Activated T-helper 17 cell treated with anti-CD3 and anti-CD28 coated beads, Interleukin-2, amount 50 U/mL, for 72 hours (primary cell): ENCODE data around the gene RUFY3. TPM values are rescaled to one million over a fixed set of nuclear protein-coding genes. Genes with fewer than 3 reads are reported as not detected.
"Not testable (repeated sequence)": the region's sequence is repeated elsewhere in the genome, so short reads cannot be mapped to it uniquely, and the experiment has no call there.

Experiments
- ATAC-seq: fragments of 150-1000 bp; cut with Tn5 transposase; replicated peaks from 2 replicates; pipeline ENCODE4 v1.10.0; 2021; ENCODE audit warnings: mild to moderate bottlenecking, moderate library complexity
- H3K27ac Mint-ChIP-seq: one replicate; pipeline ENCODE4 v1.8.0; 2022; ENCODE audit warnings: mixed read lengths
- H3K27me3 Mint-ChIP-seq: one replicate; pipeline ENCODE4 v1.8.0; 2022; ENCODE audit warnings: mixed read lengths
- H3K36me3 Mint-ChIP-seq: one replicate; pipeline ENCODE4 v1.8.0; 2022; ENCODE audit warnings: low read depth, mild to moderate bottlenecking, mixed read lengths
- H3K4me1 Mint-ChIP-seq: one replicate; pipeline ENCODE4 v1.8.0; 2022; ENCODE audit warnings: mixed read lengths
- H3K4me3 Mint-ChIP-seq: one replicate; pipeline ENCODE4 v1.8.0; 2022; ENCODE audit warnings: mild to moderate bottlenecking, mixed read lengths
- H3K9me3 Mint-ChIP-seq: one replicate; pipeline ENCODE4 v1.8.0; 2022; ENCODE audit warnings: mixed read lengths
- total RNA-seq, 2 donors: library from RNA; stranded (reverse); gene quantifications; one replicate each; pipeline ENCODE4 v1.2.3, GENCODE V29; 2022

The RUFY3 gene
- total RNA-seq, 2 donors from 2014 or later: 14.1 to 14.9 TPM

DNA sequence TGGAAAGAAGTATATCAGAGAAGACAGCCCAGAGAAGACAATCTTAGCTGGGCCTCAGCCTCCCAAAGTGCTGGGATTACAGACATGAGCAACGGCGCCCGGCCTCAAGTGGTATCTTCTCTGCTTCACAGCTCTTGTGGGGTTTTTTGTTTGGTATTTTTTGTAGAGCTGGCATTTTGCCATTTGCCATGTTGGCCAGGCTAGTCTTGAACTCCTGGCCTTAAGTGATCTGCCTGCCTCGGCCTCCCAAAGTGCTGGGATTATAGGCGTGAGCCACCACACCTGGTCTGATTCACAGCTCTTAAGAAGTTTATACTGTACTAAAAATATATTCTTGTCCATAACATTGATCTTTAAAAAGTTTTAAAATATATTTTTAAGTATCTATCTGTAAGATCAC lies 21.1 kb upstream of the RUFY3 start:
- Mint-ChIP-seq H3K4me1 (peaks cover 8% of the 10 kb centered on the region), H3K4me3 (no peak overlapping the region), H3K36me3 (no peaks in the 10 kb centered on the region), H3K27ac (no peak overlapping the region), H3K9me3 (no peaks in the 10 kb centered on the region), H3K27me3 (no peaks in the 10 kb centered on the region)
- no peak for ATAC-seq

GRCh38 chr4:70701271-70701670 lies 20.5 kb upstream of the RUFY3 start:
- H3K27ac Mint-ChIP-seq: no peak overlapping the region
- no peak for ATAC-seq
- no peaks in the 10 kb centered on the region for H3K27me3 Mint-ChIP-seq
- no peaks in the 10 kb centered on the region for H3K9me3 Mint-ChIP-seq
- H3K4me1 Mint-ChIP-seq: peaks cover 14% of the 10 kb centered on the region
- H3K4me3 Mint-ChIP-seq: no peak overlapping the region
- no peaks in the 10 kb centered on the region for H3K36me3 Mint-ChIP-seq

DNA sequence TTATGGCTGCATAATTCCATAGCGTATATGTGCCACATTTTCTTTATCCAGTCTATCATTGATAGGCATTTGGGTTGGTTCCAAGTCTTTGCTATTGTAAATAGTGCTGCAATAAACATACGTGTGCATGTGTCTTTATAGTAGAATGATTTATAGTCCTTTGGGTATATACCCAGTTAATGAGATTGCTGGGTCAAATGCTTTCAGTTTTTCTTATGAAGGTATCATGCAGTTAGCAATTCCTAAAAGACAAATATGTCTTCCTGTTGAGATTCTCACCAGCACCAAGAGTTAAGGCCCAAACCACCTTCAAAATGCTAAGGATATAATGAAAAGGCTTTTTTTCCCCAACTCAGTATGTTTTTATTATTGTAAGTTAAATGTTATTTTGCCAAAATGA lies 19.2 kb upstream of the RUFY3 start:
- not testable (repeated sequence) for H3K9me3 Mint-ChIP-seq, H3K4me3 Mint-ChIP-seq, H3K27ac Mint-ChIP-seq, H3K36me3 Mint-ChIP-seq, H3K27me3 Mint-ChIP-seq, ATAC-seq
- peaks cover 17% of the 10 kb centered on the region for H3K4me1 Mint-ChIP-seq

DNA sequence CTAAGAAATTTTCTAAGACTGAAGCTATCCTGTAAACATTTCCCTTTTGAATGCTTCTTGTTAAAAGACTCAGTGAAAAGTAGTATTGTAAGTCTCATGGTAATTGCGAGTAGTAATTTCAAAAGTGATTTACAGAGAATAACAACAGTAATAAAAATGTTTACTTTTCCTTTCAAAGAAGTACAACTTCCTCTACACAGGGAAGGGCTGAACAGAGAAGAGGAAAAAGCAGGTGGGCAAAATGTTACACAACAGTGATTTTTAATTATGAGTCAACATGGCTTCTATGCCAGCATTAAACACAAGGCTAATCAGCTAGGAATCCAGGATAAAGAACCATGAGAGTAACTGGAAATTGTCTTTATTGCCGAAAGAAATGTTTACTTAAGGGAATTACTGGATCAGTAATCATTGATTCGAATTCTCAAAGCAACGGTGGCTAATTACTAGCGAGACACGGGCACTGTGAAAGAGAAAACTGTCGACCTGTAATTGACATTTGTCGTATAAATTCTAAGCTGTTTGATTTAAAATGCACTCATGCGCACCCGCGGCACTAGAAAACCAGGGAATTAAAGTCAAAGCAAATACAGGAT lies 18.0 kb upstream of the RUFY3 start:
- Mint-ChIP-seq H3K9me3 (no peaks in the 10 kb centered on the region), H3K27ac (peak overlapping the region; percentile 77), H3K36me3 (no peaks in the 10 kb centered on the region), H3K4me3 (peak overlapping the region; percentile 86), H3K27me3 (no peaks in the 10 kb centered on the region), H3K4me1 (peaks cover 17% of the 10 kb centered on the region)
- no peak for ATAC-seq

DNA sequence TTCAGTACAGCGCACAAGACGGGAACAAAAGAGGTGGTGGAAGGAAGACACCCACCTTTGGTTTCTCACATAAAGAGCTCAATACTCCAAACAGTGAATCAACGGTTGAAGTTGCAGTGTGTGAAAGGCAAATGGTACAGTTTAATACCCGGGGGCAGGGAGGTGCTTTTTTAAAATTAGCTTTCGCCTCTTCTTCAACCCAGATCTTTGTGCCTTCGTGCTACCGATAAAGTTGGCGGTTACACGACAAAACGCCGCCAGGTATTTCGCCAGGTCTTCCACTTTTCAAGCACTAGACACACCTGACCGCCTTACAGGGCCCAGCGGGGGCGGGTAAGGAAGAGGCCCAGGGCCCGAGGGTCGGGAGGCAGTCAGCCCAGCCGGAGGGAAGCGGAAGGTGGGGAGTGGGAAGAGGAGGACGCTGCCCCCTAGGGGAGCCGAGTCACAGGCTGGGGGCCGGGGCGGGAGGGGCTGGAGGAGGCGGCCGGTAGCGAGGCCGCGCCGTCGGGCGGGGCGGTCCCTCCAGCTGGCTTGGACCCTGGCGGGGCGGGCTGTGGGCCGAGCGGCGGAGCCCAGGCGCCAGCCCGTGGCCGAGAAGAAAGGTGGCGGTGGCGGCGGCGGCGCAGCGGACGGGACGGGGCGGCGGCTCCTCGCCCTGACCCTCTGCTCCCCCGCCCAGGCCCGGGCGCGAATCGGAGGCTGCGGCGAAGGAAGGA lies 17.4 kb upstream of the RUFY3 start:
- Mint-ChIP-seq H3K4me3 (peak overlapping the region; percentile 86), H3K9me3 (no peaks in the 10 kb centered on the region), H3K27me3 (no peaks in the 10 kb centered on the region), H3K36me3 (no peaks in the 10 kb centered on the region), H3K4me1 (peaks cover 17% of the 10 kb centered on the region), H3K27ac (peak overlapping the region; percentile 77)
- ATAC-seq: peak; percentile 62

DNA sequence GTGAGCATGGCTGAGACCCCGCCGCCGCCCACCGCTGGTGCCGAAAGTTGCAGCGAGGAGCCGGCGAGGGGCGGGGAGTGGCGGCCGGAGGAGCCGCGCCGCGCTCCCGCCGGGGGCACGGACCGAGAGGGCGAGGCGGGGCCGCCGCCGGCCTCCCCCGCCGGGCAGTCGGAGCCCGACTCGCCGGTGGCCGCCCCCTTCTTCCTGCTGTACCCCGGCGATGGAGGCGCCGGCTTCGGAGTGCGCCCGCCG lies 16.9 kb upstream of the RUFY3 start:
- Mint-ChIP-seq H3K36me3 (no peaks in the 10 kb centered on the region), H3K9me3 (no peaks in the 10 kb centered on the region), H3K4me3 (no peak overlapping the region), H3K4me1 (peaks cover 17% of the 10 kb centered on the region), H3K27me3 (no peaks in the 10 kb centered on the region), H3K27ac (no peak overlapping the region)
- peak; percentile 44 for ATAC-seq

DNA sequence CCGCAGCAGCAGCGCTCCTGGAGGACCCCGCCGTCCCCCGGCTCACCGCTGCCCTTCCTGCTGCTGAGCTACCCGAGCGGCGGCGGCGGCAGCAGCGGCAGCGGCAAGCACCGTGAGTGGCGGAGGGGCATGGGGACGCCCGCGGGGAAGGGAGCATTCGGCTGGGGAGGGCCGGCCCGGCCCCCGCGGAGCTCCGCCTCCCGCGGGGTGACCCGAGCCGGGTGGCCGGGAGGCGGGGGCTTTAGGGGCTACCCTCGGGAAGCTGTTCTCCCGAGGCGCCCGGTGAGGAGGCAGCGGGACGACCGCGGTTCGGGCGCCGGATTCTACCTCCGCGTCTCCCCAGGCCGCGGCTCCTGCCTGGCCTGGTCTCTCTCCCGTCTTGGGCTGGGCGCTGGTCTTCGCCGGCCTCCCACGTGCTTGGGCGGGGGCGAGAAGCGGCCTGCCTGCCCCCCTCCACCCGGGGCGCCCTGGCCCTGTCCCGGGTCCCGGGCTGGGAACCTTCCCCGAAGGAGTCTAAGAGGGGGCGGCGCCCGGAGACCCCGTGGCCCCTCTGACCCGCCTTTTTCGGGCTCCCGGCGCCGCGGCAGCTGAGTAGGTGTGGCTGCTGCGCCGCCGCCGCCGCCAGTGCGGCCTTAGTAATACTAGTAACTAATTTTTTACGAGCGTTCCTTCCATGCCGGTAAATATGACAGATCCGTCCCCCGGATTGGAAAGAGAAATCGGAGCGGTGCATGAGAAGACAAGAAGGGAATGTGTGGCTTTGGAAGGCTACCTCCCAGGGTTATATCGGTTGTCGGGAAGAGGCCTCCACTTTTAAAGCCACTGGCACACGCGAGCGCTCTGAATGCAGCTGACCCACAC lies 16.4 kb upstream of the RUFY3 start:
- peak overlapping the region; percentile 93 for H3K27ac Mint-ChIP-seq
- peaks cover 17% of the 10 kb centered on the region for H3K4me1 Mint-ChIP-seq
- H3K36me3 Mint-ChIP-seq: no peaks in the 10 kb centered on the region
- H3K9me3 Mint-ChIP-seq: no peaks in the 10 kb centered on the region
- ATAC-seq: peak; percentile 69
- H3K27me3 Mint-ChIP-seq: no peaks in the 10 kb centered on the region
- H3K4me3 Mint-ChIP-seq: peak overlapping the region; percentile 96

DNA sequence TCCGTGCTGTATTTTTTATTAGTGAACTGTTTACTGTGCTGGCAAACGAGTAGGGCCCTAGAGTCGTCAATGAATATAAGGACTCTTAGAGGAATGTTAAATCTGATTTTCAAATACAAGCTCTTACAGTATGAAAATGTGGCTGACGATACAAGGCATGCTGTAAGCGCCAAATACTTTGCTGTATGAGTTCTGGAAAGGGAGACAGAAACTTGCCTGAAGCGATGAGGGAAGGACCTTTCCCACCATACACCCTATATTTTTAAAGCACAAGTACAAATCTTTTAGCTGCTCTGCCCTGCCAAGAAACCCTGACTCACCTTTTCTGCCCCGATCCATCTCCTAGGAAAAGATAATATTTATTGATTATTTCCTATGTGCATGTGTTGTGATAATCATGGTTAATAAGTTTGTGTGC lies 15.7 kb upstream of the RUFY3 start:
- peak overlapping the region; percentile 93 for H3K27ac Mint-ChIP-seq
- peak overlapping the region; percentile 96 for H3K4me3 Mint-ChIP-seq
- H3K4me1 Mint-ChIP-seq: peaks cover 17% of the 10 kb centered on the region
- H3K27me3 Mint-ChIP-seq: no peaks in the 10 kb centered on the region
- ATAC-seq: no peak
- H3K36me3 Mint-ChIP-seq: no peaks in the 10 kb centered on the region
- no peaks in the 10 kb centered on the region for H3K9me3 Mint-ChIP-seq

DNA sequence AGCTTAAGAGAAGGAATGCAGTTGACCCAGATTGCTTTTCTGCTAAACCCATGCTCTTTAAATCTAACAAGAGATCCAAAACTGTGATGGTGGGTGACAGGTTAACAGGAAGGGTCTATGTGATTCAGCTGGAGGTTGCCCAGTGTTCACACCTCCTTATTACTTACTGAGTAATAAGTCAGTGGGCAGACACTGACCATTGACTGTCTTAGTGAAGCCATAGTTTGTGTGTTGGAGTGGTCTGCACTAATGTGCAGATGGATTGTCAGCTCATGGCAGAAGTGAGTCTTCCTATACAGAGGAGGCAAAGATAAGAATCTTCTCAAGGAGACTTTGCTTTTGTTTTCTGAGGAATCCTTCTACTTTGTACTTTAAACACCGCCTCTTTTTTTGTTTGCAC lies 15.2 kb upstream of the RUFY3 start:
- peak overlapping the region; percentile 93 for H3K27ac Mint-ChIP-seq
- H3K9me3 Mint-ChIP-seq: no peaks in the 10 kb centered on the region
- H3K27me3 Mint-ChIP-seq: no peaks in the 10 kb centered on the region
- H3K4me3 Mint-ChIP-seq: peak overlapping the region; percentile 96
- H3K36me3 Mint-ChIP-seq: no peaks in the 10 kb centered on the region
- no peak for ATAC-seq
- peaks cover 17% of the 10 kb centered on the region for H3K4me1 Mint-ChIP-seq

DNA sequence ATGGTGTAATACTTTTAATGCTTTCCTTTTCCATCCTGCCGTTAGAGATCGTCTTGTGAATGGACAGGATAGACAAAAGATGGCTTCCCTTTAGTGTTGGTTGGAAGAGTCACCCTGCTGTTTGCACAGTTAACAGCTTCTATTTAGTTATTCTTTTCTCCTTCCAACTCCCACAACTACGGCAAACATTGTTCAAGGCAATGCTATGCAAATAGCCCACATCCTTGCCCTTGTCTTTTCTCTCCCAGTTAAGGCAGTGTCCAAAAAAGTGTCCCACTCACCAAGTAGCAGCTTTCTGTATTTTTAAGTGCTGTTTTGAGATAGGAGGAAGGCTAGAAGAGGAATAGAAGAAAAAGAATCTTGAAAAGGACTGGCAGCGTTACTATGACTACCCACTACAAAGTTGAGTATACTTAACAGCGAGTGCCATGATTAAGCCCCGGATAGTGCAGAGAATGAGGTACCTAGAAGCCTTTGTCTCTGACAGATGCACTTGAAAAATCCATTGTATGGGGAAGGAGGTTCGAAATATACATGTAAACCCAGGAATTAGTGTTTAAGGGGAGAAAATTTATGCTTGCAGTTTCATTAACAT lies 12.1 kb upstream of the RUFY3 start:
- Mint-ChIP-seq H3K36me3 (no peaks in the 10 kb centered on the region), H3K4me1 (peaks cover 25% of the 10 kb centered on the region), H3K27me3 (no peaks in the 10 kb centered on the region), H3K4me3 (no peak overlapping the region), H3K27ac (peak overlapping the region; percentile 8), H3K9me3 (no peaks in the 10 kb centered on the region)
- ATAC-seq: no peak

DNA sequence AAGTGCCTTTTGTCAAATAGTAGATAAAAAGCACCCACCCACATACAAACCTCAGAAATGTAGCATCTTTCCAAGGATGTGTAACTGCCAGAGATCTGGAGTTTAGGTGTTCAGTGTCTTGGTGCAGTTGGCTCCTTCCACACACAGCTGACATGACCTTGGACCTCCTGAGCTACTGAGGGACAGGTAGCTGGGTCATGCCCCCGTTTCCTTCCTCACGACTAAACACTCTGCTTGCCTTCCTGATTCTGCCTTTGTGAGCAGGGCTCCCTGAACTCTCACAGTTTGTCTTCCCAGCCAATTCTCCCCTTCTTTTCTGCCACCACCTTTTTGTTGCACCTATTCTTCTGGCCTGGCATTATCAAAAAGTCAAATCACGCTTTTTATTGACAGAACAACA lies 10.2 kb upstream of the RUFY3 start:
- Mint-ChIP-seq H3K36me3 (no peaks in the 10 kb centered on the region), H3K27ac (peak overlapping the region; percentile 18), H3K9me3 (no peaks in the 10 kb centered on the region), H3K4me1 (peaks cover 19% of the 10 kb centered on the region), H3K27me3 (no peaks in the 10 kb centered on the region), H3K4me3 (peak overlapping the region; percentile 33)
- no peak for ATAC-seq

GRCh38 chr4:70712150-70712549 lies 9.6 kb upstream of the RUFY3 start:
- peaks cover 19% of the 10 kb centered on the region for H3K4me1 Mint-ChIP-seq
- H3K27me3 Mint-ChIP-seq: no peaks in the 10 kb centered on the region
- H3K4me3 Mint-ChIP-seq: peak overlapping the region; percentile 33
- peak overlapping the region; percentile 18 for H3K27ac Mint-ChIP-seq
- no peaks in the 10 kb centered on the region for H3K9me3 Mint-ChIP-seq
- H3K36me3 Mint-ChIP-seq: no peaks in the 10 kb centered on the region
- no peak for ATAC-seq

DNA sequence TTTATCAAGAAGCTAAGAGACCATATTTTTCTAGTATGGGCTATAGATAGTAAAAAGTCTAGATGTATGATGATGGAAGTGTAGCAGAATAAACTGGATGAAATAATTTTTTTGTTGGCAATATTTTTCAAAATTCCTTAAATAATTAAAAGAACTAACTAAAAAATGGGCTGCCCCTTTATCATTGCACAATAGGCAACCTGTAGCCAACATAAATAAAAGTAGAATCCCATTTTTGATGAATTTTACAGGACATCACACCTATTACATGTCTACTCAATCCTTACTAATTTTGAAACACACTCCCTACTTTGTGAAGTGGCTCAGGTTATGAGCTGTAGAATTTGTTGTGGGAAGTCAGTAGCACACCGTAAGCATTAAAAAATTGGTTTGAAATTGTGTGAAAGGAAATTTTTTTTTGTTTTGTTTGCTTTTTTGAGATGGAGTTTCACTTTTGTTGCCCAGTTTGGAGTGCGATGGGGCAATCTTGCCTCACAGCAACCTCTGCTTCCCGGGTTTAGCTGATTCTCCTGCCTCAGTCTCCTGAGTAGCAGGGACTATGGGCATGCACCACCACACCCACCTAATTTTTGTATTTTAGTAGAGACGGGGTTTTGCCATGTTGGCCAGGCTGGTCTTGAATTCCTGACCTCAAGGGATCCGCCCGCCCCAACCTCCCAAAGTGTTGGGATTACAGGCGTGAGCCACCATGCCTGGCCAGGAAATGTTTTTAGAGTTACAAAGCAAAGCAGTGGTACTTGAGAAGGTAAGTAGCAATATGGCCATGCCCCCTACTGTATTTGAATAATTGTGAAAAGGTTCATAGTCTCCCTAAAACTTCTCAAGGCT lies 8.9 kb upstream of the RUFY3 start:
- H3K27me3 Mint-ChIP-seq: no peaks in the 10 kb centered on the region

DNA sequence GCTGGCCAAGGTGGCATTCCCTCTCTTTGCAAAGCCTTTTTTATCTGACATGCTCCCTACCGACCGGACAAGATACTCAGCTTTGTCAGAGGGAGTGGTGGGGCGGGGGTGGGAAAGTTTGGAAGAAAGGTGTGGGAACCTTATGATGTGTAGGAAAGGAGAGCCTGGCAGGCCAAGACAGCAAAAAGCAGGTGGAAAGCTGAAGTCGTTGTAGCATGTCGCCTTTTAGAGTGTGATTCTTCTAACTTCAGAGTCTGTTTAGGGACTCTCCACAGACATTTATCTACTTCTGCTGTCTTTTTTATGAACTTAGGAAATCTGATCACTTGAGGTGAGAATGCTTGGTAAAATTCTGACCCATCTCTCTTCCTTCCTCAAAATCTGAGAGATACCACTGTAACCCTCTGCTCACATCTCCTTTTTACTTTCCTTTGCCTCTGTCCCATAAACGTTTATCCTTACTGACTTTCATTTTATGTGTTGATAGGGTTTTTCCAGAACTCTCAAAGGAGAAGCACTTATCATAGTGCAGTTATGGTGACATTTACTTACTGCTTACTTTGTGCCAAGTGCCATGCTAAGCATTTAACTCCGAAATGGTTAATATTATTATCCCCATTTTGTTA lies 8.2 kb upstream of the RUFY3 start:
- no peak overlapping the region for H3K27ac Mint-ChIP-seq

More for the DNA sequence above, 8.9 kb upstream of the RUFY3 start:
- Mint-ChIP-seq H3K9me3 (no peaks in the 10 kb centered on the region), H3K4me3 (peak overlapping the region; percentile 36), H3K27ac (peak overlapping the region; percentile 18), H3K4me1 (peaks cover 19% of the 10 kb centered on the region), H3K36me3 (no peaks in the 10 kb centered on the region)
- no peak for ATAC-seq

More for the DNA sequence above, 8.2 kb upstream of the RUFY3 start:
- no peaks in the 10 kb centered on the region for H3K27me3 Mint-ChIP-seq
- ATAC-seq: no peak
- H3K4me1 Mint-ChIP-seq: peaks cover 19% of the 10 kb centered on the region
- no peaks in the 10 kb centered on the region for H3K36me3 Mint-ChIP-seq
- no peaks in the 10 kb centered on the region for H3K9me3 Mint-ChIP-seq
- peak overlapping the region; percentile 36 for H3K4me3 Mint-ChIP-seq
